ENCODE measurements around the gene CENPX.

- TF ChIP-seq POLR2A (IDR thresholded peaks at IDR 0.05), result no peak
- no peak for TF ChIP-seq EP300 (IDR thresholded peaks at IDR 0.05)
- no peak for TF ChIP-seq CTCF (IDR thresholded peaks at IDR 0.05)
- TF ChIP-seq POLR2AphosphoS5 (IDR thresholded peaks at IDR 0.05), result no peak
Observed at GRCh38 chr17:82001571-82002056, 21.1 kb downstream of the CENPX start.
